Measurements from ENCODE around the gene CLSTN2.

DNA sequence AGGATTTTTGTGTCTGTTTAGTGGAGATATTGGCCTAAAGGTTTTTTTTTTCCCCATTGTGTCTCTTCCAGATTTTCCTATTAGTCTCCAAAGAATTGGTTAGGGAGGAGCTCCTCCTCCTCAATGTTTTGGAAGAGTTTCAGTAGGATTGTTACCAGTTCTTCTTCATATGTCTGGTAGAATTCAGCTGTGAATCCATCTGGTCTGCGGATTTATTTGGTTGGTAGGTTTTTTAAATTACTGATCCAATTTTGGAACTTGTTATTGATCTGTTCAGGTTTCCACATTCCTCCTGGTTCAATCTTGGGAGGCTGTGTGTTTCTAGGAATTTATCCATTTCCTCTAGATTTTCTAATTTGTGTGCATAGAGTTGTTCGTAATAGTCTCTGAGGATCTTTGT lies 222.2 kb downstream of the CLSTN2 start:
- TF ChIP-seq, protein P1, sequence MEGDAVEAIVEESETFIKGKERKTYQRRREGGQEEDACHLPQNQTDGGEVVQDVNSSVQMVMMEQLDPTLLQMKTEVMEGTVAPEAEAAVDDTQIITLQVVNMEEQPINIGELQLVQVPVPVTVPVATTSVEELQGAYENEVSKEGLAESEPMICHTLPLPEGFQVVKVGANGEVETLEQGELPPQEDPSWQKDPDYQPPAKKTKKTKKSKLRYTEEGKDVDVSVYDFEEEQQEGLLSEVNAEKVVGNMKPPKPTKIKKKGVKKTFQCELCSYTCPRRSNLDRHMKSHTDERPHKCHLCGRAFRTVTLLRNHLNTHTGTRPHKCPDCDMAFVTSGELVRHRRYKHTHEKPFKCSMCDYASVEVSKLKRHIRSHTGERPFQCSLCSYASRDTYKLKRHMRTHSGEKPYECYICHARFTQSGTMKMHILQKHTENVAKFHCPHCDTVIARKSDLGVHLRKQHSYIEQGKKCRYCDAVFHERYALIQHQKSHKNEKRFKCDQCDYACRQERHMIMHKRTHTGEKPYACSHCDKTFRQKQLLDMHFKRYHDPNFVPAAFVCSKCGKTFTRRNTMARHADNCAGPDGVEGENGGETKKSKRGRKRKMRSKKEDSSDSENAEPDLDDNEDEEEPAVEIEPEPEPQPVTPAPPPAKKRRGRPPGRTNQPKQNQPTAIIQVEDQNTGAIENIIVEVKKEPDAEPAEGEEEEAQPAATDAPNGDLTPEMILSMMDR (conservative IDR thresholded peaks at IDR 0.05; ENCODE audit: low read depth, low read length): no peak
- TF ChIP-seq EZH2phosphoT487 (IDR thresholded peaks at IDR 0.05; ENCODE audit: borderline replicate concordance, low read length) (no peak), EZH2 (IDR thresholded peaks at IDR 0.05; ENCODE audit: low read length, unreplicated experiment) (no peak)

All from PC-3 (cell line).